Measurements from ENCODE around the gene FKRP. TPM values are rescaled to one million over a fixed set of nuclear protein-coding genes. Genes with fewer than 3 reads are reported as not detected.

FKRP gene
- total and polyA plus RNA-seq, 2 of the 13 experiments (the other 11 are each of a cell fraction or from before 2014, with no cell fraction given) = 7.3 to 9.8 TPM

DNA sequence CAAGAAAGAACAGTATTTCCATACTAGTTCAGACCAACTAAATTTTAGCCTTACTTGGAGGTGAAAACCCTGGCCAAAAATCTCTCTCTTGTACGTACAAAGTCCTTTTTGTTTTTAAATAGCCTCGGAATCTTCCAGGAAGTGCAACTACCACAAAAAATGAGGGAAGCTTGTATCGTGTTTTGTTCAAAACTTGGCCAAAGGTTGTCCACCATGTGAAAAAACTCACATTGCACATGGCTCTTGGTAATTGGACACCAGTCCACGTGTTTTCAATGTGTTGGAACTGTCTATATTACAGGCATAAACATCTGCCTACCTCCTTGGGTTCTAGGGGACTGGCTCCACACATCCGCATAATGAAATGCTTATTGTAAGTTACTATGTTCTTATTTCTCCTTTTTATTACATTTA lies 15.6 kb downstream of the FKRP start (continued):
- TF ChIP-seq, protein P1, sequence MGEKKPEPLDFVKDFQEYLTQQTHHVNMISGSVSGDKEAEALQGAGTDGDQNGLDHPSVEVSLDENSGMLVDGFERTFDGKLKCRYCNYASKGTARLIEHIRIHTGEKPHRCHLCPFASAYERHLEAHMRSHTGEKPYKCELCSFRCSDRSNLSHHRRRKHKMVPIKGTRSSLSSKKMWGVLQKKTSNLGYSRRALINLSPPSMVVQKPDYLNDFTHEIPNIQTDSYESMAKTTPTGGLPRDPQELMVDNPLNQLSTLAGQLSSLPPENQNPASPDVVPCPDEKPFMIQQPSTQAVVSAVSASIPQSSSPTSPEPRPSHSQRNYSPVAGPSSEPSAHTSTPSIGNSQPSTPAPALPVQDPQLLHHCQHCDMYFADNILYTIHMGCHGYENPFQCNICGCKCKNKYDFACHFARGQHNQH (CRISPR knock-in tag; IDR thresholded peaks at IDR 0.05) = peak; percentile 39; the same call in 1 of the 2 replicates
- no peak for TF ChIP-seq ZNF674 (CRISPR knock-in tag; IDR thresholded peaks at IDR 0.05; ENCODE audit: low read depth)
- TF ChIP-seq PHF5A (CRISPR knock-in tag; IDR thresholded peaks at IDR 0.05; ENCODE audit: low read depth, unreplicated experiment) = no peak
- no peak for TF ChIP-seq ZNF333 (CRISPR knock-in tag; IDR thresholded peaks at IDR 0.05; ENCODE audit: borderline replicate concordance)
- TF ChIP-seq, protein P2, sequence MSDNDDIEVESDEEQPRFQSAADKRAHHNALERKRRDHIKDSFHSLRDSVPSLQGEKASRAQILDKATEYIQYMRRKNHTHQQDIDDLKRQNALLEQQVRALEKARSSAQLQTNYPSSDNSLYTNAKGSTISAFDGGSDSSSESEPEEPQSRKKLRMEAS (IDR thresholded peaks at IDR 0.05) = peak; percentile 94
- TF ChIP-seq ARID2 (CRISPR knock-in tag; IDR thresholded peaks at IDR 0.05; ENCODE audit: borderline replicate concordance) = no peak
- 0 out of 2 replicates have a peak, but pooled peaks have one; percentile 20 for TF ChIP-seq ZSCAN25 (CRISPR knock-in tag; IDR thresholded peaks at IDR 0.05)
- no peak for TF ChIP-seq HNRNPUL1 (IDR thresholded peaks at IDR 0.05; ENCODE audit: low read depth, low read length)
- TF ChIP-seq NBN (conservative IDR thresholded peaks at IDR 0.05) = no peak
- 0 out of 2 replicates have a peak, but pooled peaks have one; percentile 39 for TF ChIP-seq ARNT2 (CRISPR knock-in tag; IDR thresholded peaks at IDR 0.05; ENCODE audit: low read depth)
- no peak for TF ChIP-seq ZNF766 (CRISPR knock-in tag; IDR thresholded peaks at IDR 0.05; ENCODE audit: borderline replicate concordance)
- no peak for TF ChIP-seq RXRA (CRISPR knock-in tag; IDR thresholded peaks at IDR 0.05)
- TF ChIP-seq, protein P3, sequence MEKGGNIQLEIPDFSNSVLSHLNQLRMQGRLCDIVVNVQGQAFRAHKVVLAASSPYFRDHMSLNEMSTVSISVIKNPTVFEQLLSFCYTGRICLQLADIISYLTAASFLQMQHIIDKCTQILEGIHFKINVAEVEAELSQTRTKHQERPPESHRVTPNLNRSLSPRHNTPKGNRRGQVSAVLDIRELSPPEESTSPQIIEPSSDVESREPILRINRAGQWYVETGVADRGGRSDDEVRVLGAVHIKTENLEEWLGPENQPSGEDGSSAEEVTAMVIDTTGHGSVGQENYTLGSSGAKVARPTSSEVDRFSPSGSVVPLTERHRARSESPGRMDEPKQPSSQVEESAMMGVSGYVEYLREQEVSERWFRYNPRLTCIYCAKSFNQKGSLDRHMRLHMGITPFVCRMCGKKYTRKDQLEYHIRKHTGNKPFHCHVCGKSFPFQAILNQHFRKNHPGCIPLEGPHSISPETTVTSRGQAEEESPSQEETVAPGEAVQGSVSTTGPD (CRISPR knock-in tag; IDR thresholded peaks at IDR 0.05) = no peak
- no peak for TF ChIP-seq ZNF720 (CRISPR knock-in tag; IDR thresholded peaks at IDR 0.05)
- TF ChIP-seq U2AF1 (optimal IDR thresholded peaks at IDR 0.05; ENCODE audit: low read depth, low read length) = no peak
- TF ChIP-seq KDM6A (CRISPR knock-in tag; IDR thresholded peaks at IDR 0.05; ENCODE audit: low read depth) = no peak
- TF ChIP-seq, protein P4, sequence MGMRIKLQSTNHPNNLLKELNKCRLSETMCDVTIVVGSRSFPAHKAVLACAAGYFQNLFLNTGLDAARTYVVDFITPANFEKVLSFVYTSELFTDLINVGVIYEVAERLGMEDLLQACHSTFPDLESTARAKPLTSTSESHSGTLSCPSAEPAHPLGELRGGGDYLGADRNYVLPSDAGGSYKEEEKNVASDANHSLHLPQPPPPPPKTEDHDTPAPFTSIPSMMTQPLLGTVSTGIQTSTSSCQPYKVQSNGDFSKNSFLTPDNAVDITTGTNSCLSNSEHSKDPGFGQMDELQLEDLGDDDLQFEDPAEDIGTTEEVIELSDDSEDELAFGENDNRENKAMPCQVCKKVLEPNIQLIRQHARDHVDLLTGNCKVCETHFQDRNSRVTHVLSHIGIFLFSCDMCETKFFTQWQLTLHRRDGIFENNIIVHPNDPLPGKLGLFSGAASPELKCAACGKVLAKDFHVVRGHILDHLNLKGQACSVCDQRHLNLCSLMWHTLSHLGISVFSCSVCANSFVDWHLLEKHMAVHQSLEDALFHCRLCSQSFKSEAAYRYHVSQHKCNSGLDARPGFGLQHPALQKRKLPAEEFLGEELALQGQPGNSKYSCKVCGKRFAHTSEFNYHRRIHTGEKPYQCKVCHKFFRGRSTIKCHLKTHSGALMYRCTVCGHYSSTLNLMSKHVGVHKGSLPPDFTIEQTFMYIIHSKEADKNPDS (CRISPR knock-in tag; IDR thresholded peaks at IDR 0.05) = no peak
- TF ChIP-seq TBX3 (IDR thresholded peaks at IDR 0.05; ENCODE audit: borderline replicate concordance) = no peak
- TF ChIP-seq, protein P5, sequence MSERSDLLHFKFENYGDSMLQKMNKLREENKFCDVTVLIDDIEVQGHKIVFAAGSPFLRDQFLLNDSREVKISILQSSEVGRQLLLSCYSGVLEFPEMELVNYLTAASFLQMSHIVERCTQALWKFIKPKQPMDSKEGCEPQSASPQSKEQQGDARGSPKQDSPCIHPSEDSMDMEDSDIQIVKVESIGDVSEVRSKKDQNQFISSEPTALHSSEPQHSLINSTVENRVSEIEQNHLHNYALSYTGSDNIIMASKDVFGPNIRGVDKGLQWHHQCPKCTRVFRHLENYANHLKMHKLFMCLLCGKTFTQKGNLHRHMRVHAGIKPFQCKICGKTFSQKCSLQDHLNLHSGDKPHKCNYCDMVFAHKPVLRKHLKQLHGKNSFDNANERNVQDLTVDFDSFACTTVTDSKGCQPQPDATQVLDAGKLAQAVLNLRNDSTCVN (CRISPR knock-in tag; IDR thresholded peaks at IDR 0.05; ENCODE audit: borderline replicate concordance) = no peak
- TF ChIP-seq NFKBIZ (CRISPR knock-in tag; IDR thresholded peaks at IDR 0.05) = 0 out of 2 replicates have a peak, but pooled peaks have one; percentile 27
- 0 out of 2 replicates have a peak, but pooled peaks have one; percentile 32 for TF ChIP-seq CCDC6 (CRISPR knock-in tag; IDR thresholded peaks at IDR 0.05)
- TF ChIP-seq ZNF629 (CRISPR knock-in tag; conservative IDR thresholded peaks at IDR 0.05) = no peak
- TF ChIP-seq CENPX (CRISPR knock-in tag; IDR thresholded peaks at IDR 0.05) = no peak
- TF ChIP-seq CAMTA2 (CRISPR knock-in tag; IDR thresholded peaks at IDR 0.05; ENCODE audit: borderline replicate concordance) = no peak
- TF ChIP-seq ONECUT2 (CRISPR knock-in tag; IDR thresholded peaks at IDR 0.05) = 0 out of 2 replicates have a peak, but pooled peaks have one; percentile 7
- TF ChIP-seq ELF4 (CRISPR knock-in tag; IDR thresholded peaks at IDR 0.05; ENCODE audit: borderline replicate concordance) = no peak
